GM12801 (cell line): ENCODE data around the gene ZNF555.

Experiments
- CTCF ChIP-seq: IDR thresholded peaks from one replicate; pipeline ENCODE4 v1.5.1; 2011; ENCODE audit warnings: control low read depth; ENCODE audit not compliant: insufficient read length; ENCODE audit errors: extremely low read depth

ZNF555 gene

GRCh38 chr19:2900296-2901252, 59.3 kb downstream of the ZNF555 start, which contains the start of gene ZNF57:
Gene ZNF57 (plus strand): TSS chr19:2900928. CDS start chr19:2901046, 118 bp downstream.
- no peak for TF ChIP-seq CTCF

- TF ChIP-seq CTCF, result no peak
These were observed 61.4 kb downstream of the ZNF555 start for GRCh38 chr19:2902590-2903218.

- TF ChIP-seq CTCF, result no peak
These were observed 64.7 kb downstream of the ZNF555 start for GRCh38 chr19:2905918-2906519.

GRCh38 chr19:2906631-2907195, 65.4 kb downstream of the ZNF555 start:
- no peak for TF ChIP-seq CTCF
